ENCODE data around the gene PSMC3.

Gene PSMC3

GRCh38 chr11:47426062-47426956 is at the start of gene PSMC3:
TSS of gene PSMC3 (minus strand) at chr11:47426439. CDS start at chr11:47426279, 160 bp downstream.
- peak; percentile 97 for DNase-seq

GRCh38 chr11:47470671-47471070 is 44.4 kb upstream of the PSMC3 start:
- DNase-seq, result no peak

- no peak for DNase-seq
These were observed 43.3 kb upstream of the PSMC3 start for GRCh38 chr11:47469361-47470179.

- no peak for DNase-seq
These were observed 42.5 kb upstream of the PSMC3 start for GRCh38 chr11:47468598-47469214.

- DNase-seq, result no peak
These were observed 41.1 kb upstream of the PSMC3 start for GRCh38 chr11:47467357-47467756.

GRCh38 chr11:47466701-47467250 is 40.5 kb upstream of the PSMC3 start:
- DNase-seq, result peak; percentile 43

GRCh38 chr11:47466201-47466600 is 40.0 kb upstream of the PSMC3 start:
- peak; percentile 23 for DNase-seq

- no peak for DNase-seq
These were observed 38.2 kb upstream of the PSMC3 start for GRCh38 chr11:47464483-47464882.

GRCh38 chr11:47461876-47462275 is 35.6 kb upstream of the PSMC3 start:
- no peak for DNase-seq

GRCh38 chr11:47460571-47461235 is 34.5 kb upstream of the PSMC3 start:
- DNase-seq, result no peak

- peak; percentile 85 for DNase-seq
These were observed 28.0 kb upstream of the PSMC3 start for GRCh38 chr11:47454258-47454671.

GRCh38 chr11:47453365-47453764 is 27.1 kb upstream of the PSMC3 start:
- no peak for DNase-seq

GRCh38 chr11:47451990-47452389 is 25.8 kb upstream of the PSMC3 start:
- DNase-seq, result no peak

- DNase-seq, result no peak
These were observed 25.2 kb upstream of the PSMC3 start for GRCh38 chr11:47451436-47451835.

GRCh38 chr11:47449541-47449940 is 23.3 kb upstream of the PSMC3 start:
- no peak for DNase-seq

GRCh38 chr11:47448566-47449427 is 22.6 kb upstream of the PSMC3 start, which contains the start of gene RAPSN:
TSS of gene RAPSN (minus strand) at chr11:47449136. CDS start at chr11:47448964, 172 bp downstream.
- DNase-seq, result no peak

GRCh38 chr11:47447906-47448305 is 21.7 kb upstream of the PSMC3 start:
- no peak for DNase-seq

- DNase-seq, result no peak
These were observed 20.6 kb upstream of the PSMC3 start for GRCh38 chr11:47446833-47447232.

- DNase-seq, result no peak
These were observed 19.6 kb upstream of the PSMC3 start for GRCh38 chr11:47445840-47446239.

GRCh38 chr11:47443817-47444216 is 17.6 kb upstream of the PSMC3 start:
- DNase-seq, result no peak

- DNase-seq, result no peak
These were observed 16.9 kb upstream of the PSMC3 start for GRCh38 chr11:47443028-47443700.
